GM10266 (cell line): Measurements from ENCODE around the gene CHKB.
A peak's percentile ranks its signal among the peaks of the same experiment; 100 is the strongest.

Experiments
- DNase-seq: peaks from one replicate; pipeline ENCODE4 v3.0.0; 2012; ENCODE audit errors: extremely low spot score
- TF ChIP-seq, protein P1 (sequence below): IDR thresholded peaks from 2 replicates; pipeline ENCODE4 v1.5.1; 2012; ENCODE audit warnings: mild to moderate bottlenecking, low read depth; ENCODE audit not compliant: control insufficient read depth, insufficient read depth; ENCODE audit errors: missing control alignments

The CHKB gene

DNA sequence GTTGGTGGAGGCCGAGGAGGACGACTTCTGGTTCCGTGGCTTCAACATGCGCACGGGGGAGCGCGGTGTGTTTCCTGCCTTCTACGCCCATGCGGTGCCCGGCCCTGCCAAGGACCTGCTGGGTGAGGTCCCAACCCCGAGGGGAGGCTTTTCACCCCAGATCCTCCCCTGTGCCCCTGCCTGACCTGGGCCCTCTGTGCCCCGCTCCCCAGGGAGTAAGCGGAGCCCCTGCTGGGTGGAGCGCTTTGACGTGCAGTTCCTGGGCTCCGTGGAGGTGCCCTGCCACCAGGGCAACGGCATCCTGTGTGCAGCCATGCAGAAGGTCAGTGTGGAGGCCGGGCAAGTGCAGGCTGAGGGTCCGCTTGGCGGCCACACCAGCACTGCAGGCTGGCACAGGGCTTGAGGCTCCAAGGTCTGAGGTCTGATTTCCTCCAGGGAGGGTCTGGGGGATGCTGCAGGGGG is 23.0 kb upstream of the CHKB start:
- no peak for DNase-seq
- TF ChIP-seq, protein P1, sequence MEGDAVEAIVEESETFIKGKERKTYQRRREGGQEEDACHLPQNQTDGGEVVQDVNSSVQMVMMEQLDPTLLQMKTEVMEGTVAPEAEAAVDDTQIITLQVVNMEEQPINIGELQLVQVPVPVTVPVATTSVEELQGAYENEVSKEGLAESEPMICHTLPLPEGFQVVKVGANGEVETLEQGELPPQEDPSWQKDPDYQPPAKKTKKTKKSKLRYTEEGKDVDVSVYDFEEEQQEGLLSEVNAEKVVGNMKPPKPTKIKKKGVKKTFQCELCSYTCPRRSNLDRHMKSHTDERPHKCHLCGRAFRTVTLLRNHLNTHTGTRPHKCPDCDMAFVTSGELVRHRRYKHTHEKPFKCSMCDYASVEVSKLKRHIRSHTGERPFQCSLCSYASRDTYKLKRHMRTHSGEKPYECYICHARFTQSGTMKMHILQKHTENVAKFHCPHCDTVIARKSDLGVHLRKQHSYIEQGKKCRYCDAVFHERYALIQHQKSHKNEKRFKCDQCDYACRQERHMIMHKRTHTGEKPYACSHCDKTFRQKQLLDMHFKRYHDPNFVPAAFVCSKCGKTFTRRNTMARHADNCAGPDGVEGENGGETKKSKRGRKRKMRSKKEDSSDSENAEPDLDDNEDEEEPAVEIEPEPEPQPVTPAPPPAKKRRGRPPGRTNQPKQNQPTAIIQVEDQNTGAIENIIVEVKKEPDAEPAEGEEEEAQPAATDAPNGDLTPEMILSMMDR: no peak

GRCh38 chr22:50605002-50605612 is 22.5 kb upstream of the CHKB start:
- peak; percentile 44 for DNase-seq
- TF ChIP-seq, protein P1: no peak

DNA sequence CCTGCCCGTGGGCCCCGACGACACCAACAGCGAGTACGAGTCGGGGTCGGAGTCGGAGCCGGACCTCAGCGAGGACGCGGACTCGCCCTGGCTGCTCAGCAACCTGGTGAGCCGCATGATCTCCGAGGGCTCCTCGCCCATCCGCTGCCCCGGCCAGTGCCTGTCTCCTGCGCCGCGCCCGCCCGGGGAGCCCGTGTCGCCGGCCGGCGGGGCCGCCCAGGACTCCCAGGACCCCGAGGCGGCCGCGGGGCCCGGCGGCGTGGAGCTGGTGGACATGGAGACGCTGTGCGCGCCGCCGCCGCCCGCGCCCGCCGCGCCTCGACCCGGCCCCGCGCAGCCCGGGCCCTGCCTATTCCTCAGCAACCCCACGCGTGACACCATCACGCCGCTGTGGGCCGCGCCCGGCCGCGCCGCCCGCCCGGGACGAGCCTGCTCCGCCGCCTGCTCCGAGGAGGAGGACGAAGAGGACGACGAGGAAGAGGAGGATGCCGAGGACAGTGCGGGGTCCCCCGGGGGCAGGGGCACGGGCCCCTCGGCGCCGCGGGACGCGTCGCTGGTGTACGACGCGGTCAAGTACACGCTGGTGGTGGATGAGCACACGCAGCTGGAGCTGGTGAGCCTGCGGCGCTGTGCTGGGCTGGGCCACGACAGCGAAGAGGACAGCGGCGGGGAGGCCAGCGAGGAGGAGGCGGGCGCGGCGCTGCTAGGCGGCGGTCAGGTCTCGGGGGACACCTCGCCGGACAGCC is 21.8 kb upstream of the CHKB start:
- TF ChIP-seq, protein P1: no peak
- no peak for DNase-seq

GRCh38 chr22:50603511-50604255 is 21.0 kb upstream of the CHKB start:
- peak; percentile 40 for DNase-seq
- TF ChIP-seq, protein P1: no peak

DNA sequence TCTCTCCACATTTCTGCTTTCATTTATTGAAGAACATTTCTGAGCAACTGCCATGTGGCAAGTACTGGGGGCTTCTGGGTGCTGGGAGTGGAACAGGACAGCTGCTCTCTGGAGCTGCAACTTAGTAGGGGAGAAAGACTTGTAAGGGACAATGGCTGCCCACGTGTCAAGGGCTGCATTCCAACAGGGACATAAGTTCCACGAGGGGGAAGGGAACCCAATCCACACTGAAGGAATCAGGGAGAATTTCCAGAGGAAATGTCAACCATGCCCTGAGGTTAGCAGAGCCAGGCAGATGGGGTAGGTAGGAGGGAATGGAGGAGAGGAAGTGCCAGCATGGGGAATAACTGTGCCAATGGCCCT is 19.7 kb upstream of the CHKB start:
- TF ChIP-seq, protein P1: no peak
- DNase-seq: no peak

GRCh38 chr22:50601669-50602337 is 19.2 kb upstream of the CHKB start:
- TF ChIP-seq, protein P1: no peak
- peak; percentile 45 for DNase-seq
